Esophagus squamous epithelium (tissue), 5 donors: ENCODE data around the gene TRAPPC6A. TPM values are rescaled to one million over a fixed set of nuclear protein-coding genes. Genes with fewer than 3 reads are reported as not detected.

Experiments used
- DNase-seq: peaks from one replicate; lab custom pipeline; 2025; lab: John Stamatoyannopoulos, UW
- H3K27ac ChIP-seq, 4 donors: fragments of 200-600 bp; sonication (generic); one replicate each; pipeline ENCODE4 v1.5.1; 2016 to 2019; ENCODE audit warnings: mild to moderate bottlenecking in 1 of 4
- H3K27me3 ChIP-seq, 4 donors: fragments of 200-600 bp; sonication (generic); 1 replicate in 3 of 4; 2 replicates in 1 of 4; pipeline versions ENCODE4 v1.5.1 to v1.6.0; 2017 to 2021; ENCODE audit warnings: antibody characterized with exemption in 1 of 4
- H3K36me3 ChIP-seq, 3 donors: fragments of 200-600 bp; sonication (generic); one replicate each; pipeline ENCODE4 v1.5.1; 2016 to 2019
- H3K4me1 ChIP-seq, 3 donors: fragments of 200-600 bp; sonication (generic); one replicate each; pipeline ENCODE4 v1.5.1; 2017 to 2019
- H3K4me3 ChIP-seq, 4 donors: fragments of 200-600 bp; sonication (generic); 1 replicate in 3 of 4; 2 replicates in 1 of 4; pipeline ENCODE4 v1.5.1; 2016 to 2019; ENCODE audit warnings: mild to moderate bottlenecking in 2 of 4, moderate library complexity in 1 of 4
- H3K9me3 ChIP-seq, 3 donors: fragments of 200-600 bp; sonication (generic); one replicate each; pipeline ENCODE4 v1.5.1; 2016 to 2019
- POLR2A ChIP-seq, 4 donors: fragments of 450-650 bp; IDR thresholded peaks; one replicate each; pipeline ENCODE4 v1.6.1; 2017; ENCODE audit warnings: antibody characterized with exemption in 4 of 4, mild to moderate bottlenecking in 4 of 4, moderate library complexity in 3 of 4
- WGBS, 2 donors: methylation state at CpG; one replicate each; pipeline ENCODE4 v1.1.5; 2018; 5-methylcytosine and 5-hydroxymethylcytosine counted together
- intact Hi-C: fragments of 100-400 bp; cut with DNase I; formaldehyde crosslinking; loops from one replicate; pipeline ENCODE4 v1.15.0; 2022
- total RNA-seq, 4 donors: library from RNA; depleted of rRNA; stranded (reverse); fragments of >200 nt; gene quantifications; one replicate each; pipeline ENCODE4 v1.1.0, GENCODE V29; 2016
- TF ChIP-seq, protein P1 (sequence below), 6 experiments: fragments of 450-650 bp in 4 of 6; fragments of 200-600 bp in 2 of 6; sonication (generic) in 2 of 6; IDR thresholded peaks; one replicate each; pipeline ENCODE4 v1.5.1; 2016 to 2019; ENCODE audit warnings: antibody characterized with exemption in 6 of 6, mild to moderate bottlenecking in 4 of 6, moderate library complexity in 4 of 6
- donor health status: DM: yes; HTN: yes; CAD: no.

Gene TRAPPC6A
- total RNA-seq, 4 donors from 2014 or later: 5.4 to 27.8 (median 18.0) TPM

DNA sequence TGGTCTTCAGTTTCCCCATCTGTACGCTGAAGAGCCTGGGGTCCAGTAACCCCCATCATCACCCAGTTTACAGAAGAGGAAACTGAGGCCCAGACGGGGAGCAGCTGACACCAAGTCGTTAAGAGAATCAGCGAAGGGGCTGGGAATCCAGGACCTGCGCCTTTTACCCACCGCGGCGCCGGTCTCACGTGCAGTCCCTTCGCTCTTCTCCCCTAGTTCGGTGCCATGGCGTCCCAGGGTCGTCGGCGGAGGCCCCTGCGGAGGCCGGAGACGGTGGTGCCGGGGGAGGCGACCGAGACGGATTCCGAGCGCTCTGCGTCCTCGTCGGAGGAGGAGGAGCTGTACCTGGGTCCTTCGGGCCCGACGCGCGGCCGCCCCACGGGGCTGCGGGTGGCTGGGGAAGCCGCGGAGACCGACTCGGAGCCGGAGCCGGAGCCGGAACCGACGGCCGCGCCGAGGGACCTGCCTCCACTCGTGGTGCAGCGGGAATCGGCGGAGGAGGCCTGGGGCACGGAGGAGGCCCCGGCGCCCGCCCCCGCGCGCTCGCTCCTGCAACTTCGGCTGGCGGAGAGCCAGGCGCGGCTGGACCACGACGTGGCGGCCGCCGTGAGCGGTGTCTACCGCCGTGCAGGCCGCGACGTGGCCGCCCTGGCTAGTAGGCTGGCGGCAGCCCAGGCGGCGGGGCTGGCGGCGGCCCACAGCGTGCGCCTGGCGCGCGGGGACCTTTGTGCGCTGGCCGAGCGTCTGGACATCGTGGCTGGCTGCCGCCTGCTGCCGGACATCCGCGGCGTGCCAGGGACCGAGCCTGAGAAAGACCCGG, 1.2 kb upstream of the TRAPPC6A start:
- no peak for DNase-seq
- Histone ChIP-seq H3K4me1 (peaks cover 26 to 66% (median 28%) of the 10 kb centered on the region in 3 donors), H3K27me3 (no peaks in the 10 kb centered on the region), H3K36me3 (peaks cover 0 to 17% (median 3%) of the 10 kb centered on the region in 3 donors), H3K27ac (peak overlapping the region; percentile 89 to 98 (median 96)), H3K9me3 (no peaks in the 10 kb centered on the region), H3K4me3 (peak overlapping the region; percentile 70 to 94 (median 86))
- TF ChIP-seq, protein P1, sequence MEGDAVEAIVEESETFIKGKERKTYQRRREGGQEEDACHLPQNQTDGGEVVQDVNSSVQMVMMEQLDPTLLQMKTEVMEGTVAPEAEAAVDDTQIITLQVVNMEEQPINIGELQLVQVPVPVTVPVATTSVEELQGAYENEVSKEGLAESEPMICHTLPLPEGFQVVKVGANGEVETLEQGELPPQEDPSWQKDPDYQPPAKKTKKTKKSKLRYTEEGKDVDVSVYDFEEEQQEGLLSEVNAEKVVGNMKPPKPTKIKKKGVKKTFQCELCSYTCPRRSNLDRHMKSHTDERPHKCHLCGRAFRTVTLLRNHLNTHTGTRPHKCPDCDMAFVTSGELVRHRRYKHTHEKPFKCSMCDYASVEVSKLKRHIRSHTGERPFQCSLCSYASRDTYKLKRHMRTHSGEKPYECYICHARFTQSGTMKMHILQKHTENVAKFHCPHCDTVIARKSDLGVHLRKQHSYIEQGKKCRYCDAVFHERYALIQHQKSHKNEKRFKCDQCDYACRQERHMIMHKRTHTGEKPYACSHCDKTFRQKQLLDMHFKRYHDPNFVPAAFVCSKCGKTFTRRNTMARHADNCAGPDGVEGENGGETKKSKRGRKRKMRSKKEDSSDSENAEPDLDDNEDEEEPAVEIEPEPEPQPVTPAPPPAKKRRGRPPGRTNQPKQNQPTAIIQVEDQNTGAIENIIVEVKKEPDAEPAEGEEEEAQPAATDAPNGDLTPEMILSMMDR (IDR thresholded peaks at IDR 0.05): no peak
- no peak for TF ChIP-seq POLR2A (IDR thresholded peaks at IDR 0.05)
- WGBS, 2 donors: 0 to 2% methylated on average over 8 to 13 of the region's 97 CpGs
- intact Hi-C loops: no loop called here

DNA sequence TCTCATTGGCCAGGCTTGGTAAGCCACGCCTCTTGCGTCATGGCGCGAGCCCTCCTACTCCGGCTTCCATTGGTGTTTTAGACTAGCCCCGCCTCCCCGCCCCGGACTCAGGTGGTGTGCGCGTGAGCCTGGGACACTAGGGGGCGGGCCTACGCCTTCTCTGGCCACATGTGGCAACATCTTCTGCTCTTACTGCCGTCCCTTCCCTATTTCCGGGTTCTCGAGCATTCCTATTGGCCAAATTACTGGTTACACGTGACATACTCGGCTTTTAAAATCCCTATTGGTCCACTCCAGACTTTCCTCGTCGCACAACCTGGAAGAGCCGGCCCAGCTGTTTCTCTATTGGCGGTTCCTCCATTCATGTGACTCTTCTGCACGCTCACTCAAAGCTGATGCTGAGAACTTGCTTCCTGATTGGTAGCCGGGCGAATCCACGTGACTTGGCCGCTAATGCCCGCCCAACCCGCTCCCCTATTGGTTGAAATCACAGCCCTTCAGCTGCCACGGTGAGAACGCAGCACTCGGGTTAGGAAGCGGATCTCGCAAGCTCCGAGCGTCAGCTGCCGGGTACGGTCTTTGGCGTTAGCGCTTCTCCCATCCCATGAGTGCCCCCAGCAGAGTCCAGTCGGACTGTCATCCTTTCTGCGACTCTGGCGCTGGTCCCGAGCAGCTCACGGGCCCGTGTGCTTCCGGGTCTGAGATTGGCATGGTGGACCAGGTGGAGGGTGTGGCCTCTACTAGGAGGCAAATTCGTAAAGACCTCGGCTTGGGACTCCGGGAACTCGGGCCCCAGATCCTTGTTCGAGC, 430 bp upstream of the TRAPPC6A start, which contains the start of gene BLOC1S3:
Gene BLOC1S3, plus strand, starts transcription at position 523 of the 810 bp plus-strand sequence. CDS start 513 bp downstream, outside the sequence.
- intact Hi-C loops: no loop called here

DNA sequence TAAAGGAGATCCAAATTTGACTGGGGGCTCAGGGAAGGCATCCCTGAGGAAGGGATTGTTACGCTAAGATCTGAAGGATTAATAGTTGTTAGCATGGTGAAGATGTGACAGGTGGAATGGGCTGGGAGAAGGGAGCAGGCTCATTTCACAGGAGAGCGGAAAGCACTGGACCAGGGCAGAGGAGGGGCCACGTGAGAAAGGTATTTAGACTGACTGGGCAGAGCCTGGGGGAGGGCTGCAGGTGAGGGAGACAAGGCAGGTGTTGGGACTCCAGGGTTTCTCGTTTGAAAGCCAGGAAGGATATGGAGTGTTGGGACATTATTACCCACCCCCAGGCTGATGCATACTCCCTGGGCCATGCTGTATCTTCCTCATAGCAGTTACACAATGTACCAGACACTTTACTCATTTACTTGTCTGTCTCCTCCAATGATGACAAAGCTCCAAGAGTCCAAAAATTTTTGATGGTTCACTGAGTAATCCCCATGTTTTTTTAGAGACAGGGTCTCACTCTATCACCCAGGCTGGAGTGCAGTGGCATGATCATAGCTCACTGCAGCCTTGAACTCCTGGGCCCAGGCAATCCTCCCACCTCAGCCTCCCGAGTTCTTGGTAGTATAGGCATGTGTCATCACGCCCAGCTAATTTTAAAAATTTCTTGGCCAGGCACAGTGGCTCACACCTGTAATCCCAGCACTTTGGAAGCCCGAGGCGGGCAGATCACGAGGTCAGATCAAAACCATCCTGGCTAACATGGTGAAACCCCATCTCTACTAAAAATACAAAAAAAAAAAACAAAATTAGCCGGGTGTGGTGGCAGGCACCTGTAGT, 2.3 kb downstream of the TRAPPC6A start:
- H3K9me3 ChIP-seq: no peaks in the 10 kb centered on the region
- H3K36me3 ChIP-seq: no peaks in the 10 kb centered on the region
- intact Hi-C loops: no loop called here
- DNase-seq: no peak
- peaks cover 27 to 62% (median 32%) of the 10 kb centered on the region in 3 donors for H3K4me1 ChIP-seq
- TF ChIP-seq, protein P1 (IDR thresholded peaks at IDR 0.05): no peak
- no peak for TF ChIP-seq POLR2A (IDR thresholded peaks at IDR 0.05)
- no peak overlapping the region for H3K27ac ChIP-seq
- WGBS, 2 donors: 49 to 67% methylated on average over 7 of the region's 10 CpGs
- H3K27me3 ChIP-seq: no peaks in the 10 kb centered on the region
- no peak overlapping the region for H3K4me3 ChIP-seq

More for the DNA sequence above, 430 bp upstream of the TRAPPC6A start, which contains the start of gene BLOC1S3:
- peaks cover 0 to 17% (median 3%) of the 10 kb centered on the region in 3 donors for H3K36me3 ChIP-seq
- H3K27ac ChIP-seq: peak within 1 kb of the TSS; percentile 95 to 99 (median 98)
- 0% methylated on average over 25 to 34 of the region's 51 CpGs for WGBS, 2 donors
- no peaks in the 10 kb centered on the region for H3K9me3 ChIP-seq
- H3K4me3 ChIP-seq: peak within 1 kb of the TSS; percentile 70 to 94 (median 86)
- H3K4me1 ChIP-seq: peaks cover 26 to 66% (median 28%) of the 10 kb centered on the region in 3 donors
- peak in 2 of 4 donors; percentile 87 to 91 for TF ChIP-seq POLR2A (IDR thresholded peaks at IDR 0.05)
- TF ChIP-seq, protein P1 (IDR thresholded peaks at IDR 0.05): peak; percentile 19 to 72 (median 44)
- peak; percentile 100 for DNase-seq
- H3K27me3 ChIP-seq: no peaks in the 10 kb centered on the region

DNA sequence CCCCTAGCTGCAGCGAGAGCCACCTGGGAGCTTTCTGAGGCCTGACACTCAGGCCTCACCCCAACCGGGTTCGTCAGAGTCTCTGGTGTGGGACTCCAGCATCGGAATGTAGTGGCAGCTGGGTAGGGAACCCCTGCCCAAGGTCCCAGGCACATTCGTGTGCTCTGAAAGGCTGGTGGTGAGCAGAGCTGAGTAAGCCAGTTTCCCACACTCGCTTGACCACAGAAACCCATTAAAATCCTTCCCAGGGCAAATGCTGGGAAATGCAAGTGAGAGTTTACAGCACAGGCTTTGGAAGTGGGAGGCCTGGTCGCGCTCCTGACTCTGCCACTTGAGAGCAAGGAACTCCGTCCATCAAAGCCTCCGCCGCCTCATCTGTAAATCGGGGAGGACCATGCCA, 4.2 kb downstream of the TRAPPC6A start:
- H3K27me3 ChIP-seq: no peaks in the 10 kb centered on the region
- 75 to 92% methylated on average over 11 of the region's 12 CpGs for WGBS, 2 donors
- no peak for DNase-seq
- H3K4me3 ChIP-seq: no peak overlapping the region
- H3K36me3 ChIP-seq: no peaks in the 10 kb centered on the region
- H3K9me3 ChIP-seq: no peaks in the 10 kb centered on the region
- intact Hi-C loops: no loop called here
- peaks cover 12 to 56% (median 26%) of the 10 kb centered on the region in 3 donors for H3K4me1 ChIP-seq
- no peak for TF ChIP-seq POLR2A (IDR thresholded peaks at IDR 0.05)
- TF ChIP-seq, protein P1 (IDR thresholded peaks at IDR 0.05): no peak
- no peak overlapping the region for H3K27ac ChIP-seq
